Activated naive CD8-positive, alpha-beta T cell (primary cell): ENCODE measurements around the gene LRRC9.
A peak's percentile ranks its signal among the peaks of the same experiment; 100 is the strongest.

ENCODE experiments used
- H3K27ac Mint-ChIP-seq: one replicate; pipeline ENCODE4 v1.8.0; 2021; ENCODE audit warnings: mixed read lengths
- H3K27me3 Mint-ChIP-seq: one replicate; pipeline ENCODE4 v1.8.0; 2021; ENCODE audit warnings: mixed read lengths
- H3K36me3 Mint-ChIP-seq: one replicate; pipeline ENCODE4 v1.8.0; 2021; ENCODE audit warnings: mixed read lengths
- H3K4me1 Mint-ChIP-seq: one replicate; pipeline ENCODE4 v1.8.0; 2021; ENCODE audit warnings: low read depth, mixed read lengths
- H3K4me3 Mint-ChIP-seq: one replicate; pipeline ENCODE4 v1.8.0; 2021; ENCODE audit warnings: mild to moderate bottlenecking, mixed read lengths
- H3K9me3 Mint-ChIP-seq: one replicate; pipeline ENCODE4 v1.8.0; 2021; ENCODE audit warnings: low read depth, mixed read lengths

The LRRC9 gene

GRCh38 chr14:59919570-59920377 is at the start of gene LRRC9:
Gene LRRC9 (plus strand): TSS chr14:59920144.
- no peaks in the 10 kb centered on the region for H3K36me3 Mint-ChIP-seq
- H3K27me3 Mint-ChIP-seq: peaks cover 7% of the 10 kb centered on the region
- no peak within 1 kb of the TSS for H3K27ac Mint-ChIP-seq
- H3K4me3 Mint-ChIP-seq: peak within 1 kb of the TSS; percentile 83
- no peaks in the 10 kb centered on the region for H3K9me3 Mint-ChIP-seq
- H3K4me1 Mint-ChIP-seq: peaks cover 12% of the 10 kb centered on the region

GRCh38 chr14:59870277-59871165 is 49.4 kb upstream of the LRRC9 start, which contains the start of gene RTN1:
Gene RTN1 (minus strand): TSS chr14:59870776. CDS start chr14:59870630, 146 bp downstream.
- no peaks in the 10 kb centered on the region for H3K36me3 Mint-ChIP-seq
- peaks cover 35% of the 10 kb centered on the region for H3K27me3 Mint-ChIP-seq
- peaks cover 3% of the 10 kb centered on the region for H3K4me1 Mint-ChIP-seq
- peaks cover 4% of the 10 kb centered on the region for H3K9me3 Mint-ChIP-seq
- H3K4me3 Mint-ChIP-seq: peak within 1 kb of the TSS; percentile 84
- no peak within 1 kb of the TSS for H3K27ac Mint-ChIP-seq

GRCh38 chr14:59871166-59871495 is 48.8 kb upstream of the LRRC9 start:
- Mint-ChIP-seq H3K4me3 (peak overlapping the region; percentile 84), H3K4me1 (peaks cover 3% of the 10 kb centered on the region), H3K36me3 (no peaks in the 10 kb centered on the region), H3K9me3 (peaks cover 4% of the 10 kb centered on the region), H3K27ac (no peak overlapping the region), H3K27me3 (peaks cover 31% of the 10 kb centered on the region)

GRCh38 chr14:59882957-59883356 is 37.0 kb upstream of the LRRC9 start:
- H3K4me1 Mint-ChIP-seq: no peaks in the 10 kb centered on the region
- no peak overlapping the region for H3K27ac Mint-ChIP-seq
- H3K27me3 Mint-ChIP-seq: peaks cover 24% of the 10 kb centered on the region
- H3K9me3 Mint-ChIP-seq: peaks cover 4% of the 10 kb centered on the region
- no peak overlapping the region for H3K4me3 Mint-ChIP-seq
- H3K36me3 Mint-ChIP-seq: no peaks in the 10 kb centered on the region

- no peak overlapping the region for H3K27ac Mint-ChIP-seq
- H3K4me1 Mint-ChIP-seq: no peaks in the 10 kb centered on the region
- H3K27me3 Mint-ChIP-seq: peaks cover 18% of the 10 kb centered on the region
- H3K4me3 Mint-ChIP-seq: no peak overlapping the region
- no peaks in the 10 kb centered on the region for H3K9me3 Mint-ChIP-seq
- H3K36me3 Mint-ChIP-seq: no peaks in the 10 kb centered on the region
Measured at GRCh38 chr14:59890676-59891075, 29.3 kb upstream of the LRRC9 start.

GRCh38 chr14:59895721-59896120 is 24.2 kb upstream of the LRRC9 start:
- no peaks in the 10 kb centered on the region for H3K4me1 Mint-ChIP-seq
- H3K27ac Mint-ChIP-seq: no peak overlapping the region
- peaks cover 8% of the 10 kb centered on the region for H3K27me3 Mint-ChIP-seq
- no peak overlapping the region for H3K4me3 Mint-ChIP-seq
- H3K9me3 Mint-ChIP-seq: no peaks in the 10 kb centered on the region
- no peaks in the 10 kb centered on the region for H3K36me3 Mint-ChIP-seq

- Mint-ChIP-seq H3K9me3 (no peaks in the 10 kb centered on the region), H3K27ac (no peak overlapping the region)
Measured at GRCh38 chr14:59897757-59898383, 22.1 kb upstream of the LRRC9 start.

GRCh38 chr14:59900556-59900955 is 19.4 kb upstream of the LRRC9 start:
- no peak overlapping the region for H3K4me3 Mint-ChIP-seq
- no peaks in the 10 kb centered on the region for H3K9me3 Mint-ChIP-seq
- H3K27ac Mint-ChIP-seq: no peak overlapping the region
- H3K27me3 Mint-ChIP-seq: peaks cover 4% of the 10 kb centered on the region
- H3K36me3 Mint-ChIP-seq: peaks cover 2% of the 10 kb centered on the region
- H3K4me1 Mint-ChIP-seq: no peaks in the 10 kb centered on the region

More at GRCh38 chr14:59897757-59898383, 22.1 kb upstream of the LRRC9 start:
- no peak overlapping the region for H3K4me3 Mint-ChIP-seq
- no peaks in the 10 kb centered on the region for H3K4me1 Mint-ChIP-seq
- peaks cover 8% of the 10 kb centered on the region for H3K27me3 Mint-ChIP-seq
- H3K36me3 Mint-ChIP-seq: peaks cover 2% of the 10 kb centered on the region

- Mint-ChIP-seq H3K4me1 (no peaks in the 10 kb centered on the region), H3K36me3 (peaks cover 2% of the 10 kb centered on the region), H3K27me3 (no peaks in the 10 kb centered on the region), H3K27ac (no peak overlapping the region), H3K4me3 (no peak overlapping the region), H3K9me3 (no peaks in the 10 kb centered on the region)
Measured at GRCh38 chr14:59904184-59904583, 15.8 kb upstream of the LRRC9 start.

- Mint-ChIP-seq H3K27me3 (peaks cover 5% of the 10 kb centered on the region), H3K36me3 (peaks cover 2% of the 10 kb centered on the region), H3K27ac (no peak overlapping the region), H3K4me1 (no peaks in the 10 kb centered on the region), H3K4me3 (no peak overlapping the region), H3K9me3 (no peaks in the 10 kb centered on the region)
Measured at GRCh38 chr14:59905188-59905587, 14.8 kb upstream of the LRRC9 start.

GRCh38 chr14:59912443-59912842 is 7.5 kb upstream of the LRRC9 start:
- H3K27ac Mint-ChIP-seq: no peak overlapping the region
- no peak overlapping the region for H3K4me3 Mint-ChIP-seq
- H3K4me1 Mint-ChIP-seq: no peaks in the 10 kb centered on the region
- no peaks in the 10 kb centered on the region for H3K9me3 Mint-ChIP-seq
- H3K27me3 Mint-ChIP-seq: peaks cover 8% of the 10 kb centered on the region
- no peaks in the 10 kb centered on the region for H3K36me3 Mint-ChIP-seq

GRCh38 chr14:59913187-59913586 is 6.8 kb upstream of the LRRC9 start:
- Mint-ChIP-seq H3K27me3 (peaks cover 8% of the 10 kb centered on the region), H3K4me3 (no peak overlapping the region), H3K36me3 (no peaks in the 10 kb centered on the region), H3K9me3 (no peaks in the 10 kb centered on the region), H3K27ac (no peak overlapping the region), H3K4me1 (no peaks in the 10 kb centered on the region)

- Mint-ChIP-seq H3K4me3 (peak overlapping the region; percentile 83), H3K9me3 (no peaks in the 10 kb centered on the region), H3K4me1 (peaks cover 12% of the 10 kb centered on the region), H3K27ac (no peak overlapping the region), H3K36me3 (no peaks in the 10 kb centered on the region), H3K27me3 (peaks cover 7% of the 10 kb centered on the region)
Measured at GRCh38 chr14:59918824-59919569, 947 bp upstream of the LRRC9 start.

GRCh38 chr14:59920378-59920683 is 387 bp downstream of the LRRC9 start:
- Mint-ChIP-seq H3K9me3 (no peaks in the 10 kb centered on the region), H3K4me1 (peaks cover 12% of the 10 kb centered on the region), H3K4me3 (peak overlapping the region; percentile 83), H3K27me3 (peaks cover 7% of the 10 kb centered on the region), H3K36me3 (no peaks in the 10 kb centered on the region), H3K27ac (no peak overlapping the region)
